HepG2 (cell line): ENCODE results near the gene FGD4. TPM values are rescaled to one million over a fixed set of nuclear protein-coding genes. Genes with fewer than 3 reads are reported as not detected.

Source experiments
- ARID4A ChIP-seq: sonication (generic); formaldehyde crosslinking; IDR thresholded peaks from 2 replicates; pipeline ENCODE4 v1.5.0; 2020; ENCODE audit warnings: mild to moderate bottlenecking, missing genetic modification reagents, borderline replicate concordance
- FOXK2 ChIP-seq: fragments of 450-650 bp; IDR thresholded peaks from 2 replicates; pipeline ENCODE4 v1.6.1; 2016
- HDAC2 ChIP-seq: sonication (generic); formaldehyde crosslinking; IDR thresholded peaks from 2 replicates; pipeline ENCODE4 v1.4.0; 2020; ENCODE audit warnings: missing genetic modification reagents
- KLF11 ChIP-seq: IDR thresholded peaks from 2 replicates; pipeline ENCODE4 v1.6.1; 2016; ENCODE audit warnings: missing compliant biosample characterization
- NFIB ChIP-seq: sonication (generic); formaldehyde crosslinking; IDR thresholded peaks from 2 replicates; pipeline ENCODE4 v1.9.0; 2021; ENCODE audit warnings: missing genetic modification reagents, mild to moderate bottlenecking, borderline replicate concordance
- PCBP1 ChIP-seq: fragments of 200-400 bp; formaldehyde crosslinking; IDR thresholded peaks from 2 replicates; pipeline ENCODE4 v1.6.1; 2017; ENCODE audit warnings: mild to moderate bottlenecking, low read depth, low read length, borderline replicate concordance
- RFXANK ChIP-seq: IDR thresholded peaks from 2 replicates; pipeline ENCODE4 v1.6.1; 2016
- RORA ChIP-seq: sonication (generic); formaldehyde crosslinking; IDR thresholded peaks from 2 replicates; pipeline ENCODE4 v1.5.0; 2020; ENCODE audit warnings: mild to moderate bottlenecking, missing genetic modification reagents, moderate library complexity
- SAFB2 ChIP-seq: sonication (generic); formaldehyde crosslinking; IDR thresholded peaks from 2 replicates; pipeline ENCODE4 v1.5.1; 2020; ENCODE audit warnings: missing genetic modification reagents, low read depth, mild to moderate bottlenecking, borderline replicate concordance
- SMARCE1 ChIP-seq: fragments of 450-650 bp; IDR thresholded peaks from 2 replicates; pipeline ENCODE4 v1.6.1; 2017; ENCODE audit warnings: borderline replicate concordance
- SNAPC2 ChIP-seq: sonication (generic); formaldehyde crosslinking; IDR thresholded peaks from 2 replicates; pipeline ENCODE4 v1.8.1; 2022; ENCODE audit warnings: mild to moderate bottlenecking, missing genetic modification reagents
- TOE1 ChIP-seq: sonication (generic); formaldehyde crosslinking; IDR thresholded peaks from 2 replicates; pipeline ENCODE4 v1.4.0; 2020; ENCODE audit warnings: mild to moderate bottlenecking, missing genetic modification reagents
- ZBTB20 ChIP-seq: sonication (generic); formaldehyde crosslinking; IDR thresholded peaks from 2 replicates; pipeline ENCODE4 v1.8.1; 2023; ENCODE audit warnings: missing genetic modification reagents, low read depth, mild to moderate bottlenecking, borderline replicate concordance
- polyA plus RNA-seq, 8 experiments: library from polyadenylated mRNA; depleted of rRNA in 3 of 8; stranded (reverse) in 7 of 8; unstranded in 1 of 8; fragments of >200 nt; fragmentation: Illumina TruSeq in 4 of 8; extraction: Trizol in 4 of 8; gene quantifications; 2 replicates each; pipeline versions ENCODE4 v1.2.1 to v1.2.3, GENCODE V29; 2011 to 2016; ENCODE audit warnings: low read depth in 4 of 8, missing spikeins in 1 of 8, mixed read lengths in 1 of 8; ENCODE audit not compliant: insufficient read depth in 1 of 8
- total RNA-seq, 5 experiments: library from RNA; depleted of rRNA; stranded (reverse); fragments of >200 nt; fragmentation: Illumina TruSeq; extraction: Trizol; gene quantifications; 2 replicates each; pipeline ENCODE4 v1.2.3, GENCODE V29; 2016; ENCODE audit warnings: low read depth in 1 of 5
- TF ChIP-seq, protein P1 (sequence below): sonication (generic); formaldehyde crosslinking; conservative IDR thresholded peaks from 2 replicates; pipeline ENCODE4 v1.4.0; 2020; ENCODE audit warnings: missing genetic modification reagents
- TF ChIP-seq, protein P2 (sequence below): sonication (generic); IDR thresholded peaks from 2 replicates; pipeline ENCODE4 v1.6.1; 2016; ENCODE audit warnings: low read depth, borderline replicate concordance
- TF ChIP-seq, protein P3 (sequence below): sonication (generic); formaldehyde crosslinking; IDR thresholded peaks from 2 replicates; pipeline ENCODE4 v1.5.0; 2020; ENCODE audit warnings: mild to moderate bottlenecking, missing genetic modification reagents, borderline replicate concordance

Gene FGD4
- total and polyA plus RNA-seq, 2 of the 13 experiments (the other 11 are each of a cell fraction or from before 2014, with no cell fraction given) = 4.6 to 6.6 TPM

- TF ChIP-seq ARID4A (CRISPR knock-in tag) (peak; percentile 95), ZBTB20 (no peak), PCBP1 (peak; percentile 55; the same call in 1 of the 2 replicates), NFIB (CRISPR knock-in tag) (no peak; the same call in 1 of the 2 replicates), RFXANK (no peak), HDAC2 (peak; percentile 61), SMARCE1 (no peak), KLF11 (CRISPR knock-in tag) (peak; percentile 68; the same call in 1 of the 2 replicates), SNAPC2 (no peak), SAFB2 (CRISPR knock-in tag) (peak; percentile 83; the same call in 1 of the 2 replicates), RORA (no peak), FOXK2 (no peak), TOE1 (no peak)
- TF ChIP-seq, protein P1, sequence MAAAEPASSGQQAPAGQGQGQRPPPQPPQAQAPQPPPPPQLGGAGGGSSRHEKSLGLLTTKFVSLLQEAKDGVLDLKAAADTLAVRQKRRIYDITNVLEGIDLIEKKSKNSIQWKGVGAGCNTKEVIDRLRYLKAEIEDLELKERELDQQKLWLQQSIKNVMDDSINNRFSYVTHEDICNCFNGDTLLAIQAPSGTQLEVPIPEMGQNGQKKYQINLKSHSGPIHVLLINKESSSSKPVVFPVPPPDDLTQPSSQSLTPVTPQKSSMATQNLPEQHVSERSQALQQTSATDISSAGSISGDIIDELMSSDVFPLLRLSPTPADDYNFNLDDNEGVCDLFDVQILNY = no peak; the same call in 1 of the 2 replicates
- TF ChIP-seq, protein P2, sequence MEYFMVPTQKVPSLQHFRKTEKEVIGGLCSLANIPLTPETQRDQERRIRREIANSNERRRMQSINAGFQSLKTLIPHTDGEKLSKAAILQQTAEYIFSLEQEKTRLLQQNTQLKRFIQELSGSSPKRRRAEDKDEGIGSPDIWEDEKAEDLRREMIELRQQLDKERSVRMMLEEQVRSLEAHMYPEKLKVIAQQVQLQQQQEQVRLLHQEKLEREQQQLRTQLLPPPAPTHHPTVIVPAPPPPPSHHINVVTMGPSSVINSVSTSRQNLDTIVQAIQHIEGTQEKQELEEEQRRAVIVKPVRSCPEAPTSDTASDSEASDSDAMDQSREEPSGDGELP = 0 out of 2 replicates have a peak, but pooled peaks have one; percentile 11
- TF ChIP-seq, protein P3, sequence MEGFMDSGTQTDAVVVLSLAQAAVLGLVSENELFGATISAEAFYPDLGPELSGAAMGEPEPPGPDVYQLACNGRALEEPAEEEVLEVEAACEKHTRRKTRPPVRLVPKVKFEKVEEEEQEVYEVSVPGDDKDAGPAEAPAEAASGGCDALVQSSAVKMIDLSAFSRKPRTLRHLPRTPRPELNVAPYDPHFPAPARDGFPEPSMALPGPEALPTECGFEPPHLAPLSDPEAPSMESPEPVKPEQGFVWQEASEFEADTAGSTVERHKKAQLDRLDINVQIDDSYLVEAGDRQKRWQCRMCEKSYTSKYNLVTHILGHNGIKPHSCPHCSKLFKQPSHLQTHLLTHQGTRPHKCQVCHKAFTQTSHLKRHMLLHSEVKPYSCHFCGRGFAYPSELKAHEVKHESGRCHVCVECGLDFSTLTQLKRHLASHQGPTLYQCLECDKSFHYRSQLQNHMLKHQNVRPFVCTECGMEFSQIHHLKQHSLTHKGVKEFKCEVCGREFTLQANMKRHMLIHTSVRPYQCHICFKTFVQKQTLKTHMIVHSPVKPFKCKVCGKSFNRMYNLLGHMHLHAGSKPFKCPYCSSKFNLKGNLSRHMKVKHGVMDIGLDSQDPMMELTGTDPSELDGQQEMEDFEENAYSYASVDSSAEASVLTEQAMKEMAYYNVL = peak; percentile 73
Observed at GRCh38 chr12:32679091-32679919, 279.9 kb downstream of the FGD4 start, which contains the start of gene DNM1L (continued).
